LNCaP clone FGC (cell line): ENCODE measurements around the gene LRFN2.

Experiments used
- DNase-seq: peaks from one replicate; pipeline ENCODE4 v3.0.0-alpha.2; 2011; ENCODE audit warnings: low read depth
- H3K4me3 ChIP-seq: 2 replicates; pipeline ENCODE4 v1.5.1; 2011; ENCODE audit warnings: mild to moderate bottlenecking, low read depth, low read length, control low read depth
- TF ChIP-seq, protein P1 (sequence below): IDR thresholded peaks from 2 replicates; pipeline ENCODE4 v1.5.1; 2012; ENCODE audit warnings: mild to moderate bottlenecking; ENCODE audit not compliant: control insufficient read depth, insufficient read depth; ENCODE audit errors: extremely low read depth

Gene LRFN2

DNA sequence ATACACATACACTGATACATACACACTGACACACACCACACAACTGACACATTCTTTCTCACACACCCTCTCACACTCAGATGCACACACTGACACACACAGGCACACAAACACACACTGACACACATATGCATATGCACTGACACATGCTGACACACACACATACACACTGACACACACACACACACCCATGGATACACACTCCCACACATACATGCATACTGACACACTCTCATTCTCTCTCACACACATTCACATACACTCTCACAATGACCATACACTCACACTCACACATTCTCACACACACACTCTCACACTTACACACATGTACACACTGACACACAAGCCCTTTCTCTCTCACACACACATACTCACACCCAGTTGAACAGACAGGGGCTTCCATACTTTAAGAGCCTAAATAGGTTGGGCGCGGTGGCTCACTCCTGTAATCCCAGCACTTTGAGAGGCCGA, 236.4 kb downstream of the LRFN2 start:
- TF ChIP-seq, protein P1, sequence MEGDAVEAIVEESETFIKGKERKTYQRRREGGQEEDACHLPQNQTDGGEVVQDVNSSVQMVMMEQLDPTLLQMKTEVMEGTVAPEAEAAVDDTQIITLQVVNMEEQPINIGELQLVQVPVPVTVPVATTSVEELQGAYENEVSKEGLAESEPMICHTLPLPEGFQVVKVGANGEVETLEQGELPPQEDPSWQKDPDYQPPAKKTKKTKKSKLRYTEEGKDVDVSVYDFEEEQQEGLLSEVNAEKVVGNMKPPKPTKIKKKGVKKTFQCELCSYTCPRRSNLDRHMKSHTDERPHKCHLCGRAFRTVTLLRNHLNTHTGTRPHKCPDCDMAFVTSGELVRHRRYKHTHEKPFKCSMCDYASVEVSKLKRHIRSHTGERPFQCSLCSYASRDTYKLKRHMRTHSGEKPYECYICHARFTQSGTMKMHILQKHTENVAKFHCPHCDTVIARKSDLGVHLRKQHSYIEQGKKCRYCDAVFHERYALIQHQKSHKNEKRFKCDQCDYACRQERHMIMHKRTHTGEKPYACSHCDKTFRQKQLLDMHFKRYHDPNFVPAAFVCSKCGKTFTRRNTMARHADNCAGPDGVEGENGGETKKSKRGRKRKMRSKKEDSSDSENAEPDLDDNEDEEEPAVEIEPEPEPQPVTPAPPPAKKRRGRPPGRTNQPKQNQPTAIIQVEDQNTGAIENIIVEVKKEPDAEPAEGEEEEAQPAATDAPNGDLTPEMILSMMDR: no peak

DNA sequence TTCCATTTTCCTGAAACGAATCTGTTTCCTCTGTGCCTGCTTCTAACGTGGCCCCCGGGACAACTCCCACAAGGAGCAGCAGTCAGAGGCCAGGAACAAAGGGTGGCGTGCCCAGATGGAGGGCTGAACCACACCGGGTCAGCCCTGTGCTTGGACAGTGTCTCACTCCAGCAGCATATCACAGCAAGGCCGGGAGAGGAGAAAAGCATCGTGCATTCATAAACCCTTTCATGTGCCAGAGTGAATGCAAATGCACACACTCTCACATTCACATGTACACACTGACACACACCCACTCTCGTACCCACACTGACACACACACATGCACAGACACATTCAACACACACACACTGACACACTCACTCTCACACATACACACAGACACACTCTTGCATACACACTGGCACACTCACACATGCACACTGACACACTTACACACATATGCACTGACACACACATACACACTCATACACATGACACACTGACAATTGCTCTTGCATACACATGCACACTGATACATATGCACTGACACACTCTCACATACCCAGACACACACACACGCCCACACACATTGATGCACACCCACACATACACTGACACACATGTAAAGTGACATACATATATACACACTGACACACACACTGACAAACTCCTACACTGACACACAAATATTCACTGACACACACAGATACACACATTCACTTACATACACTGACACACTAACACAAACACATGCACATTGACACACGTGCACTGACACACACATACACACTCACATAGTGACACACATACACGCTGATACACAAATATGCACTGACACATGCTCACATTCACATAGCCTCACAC, 237.0 kb downstream of the LRFN2 start:
- H3K4me3 ChIP-seq: no peak overlapping the region
- TF ChIP-seq, protein P1: no peak
- DNase-seq: no peak

More for the DNA sequence above, 236.4 kb downstream of the LRFN2 start:
- no peak overlapping the region for H3K4me3 ChIP-seq
- no peak for DNase-seq

DNA sequence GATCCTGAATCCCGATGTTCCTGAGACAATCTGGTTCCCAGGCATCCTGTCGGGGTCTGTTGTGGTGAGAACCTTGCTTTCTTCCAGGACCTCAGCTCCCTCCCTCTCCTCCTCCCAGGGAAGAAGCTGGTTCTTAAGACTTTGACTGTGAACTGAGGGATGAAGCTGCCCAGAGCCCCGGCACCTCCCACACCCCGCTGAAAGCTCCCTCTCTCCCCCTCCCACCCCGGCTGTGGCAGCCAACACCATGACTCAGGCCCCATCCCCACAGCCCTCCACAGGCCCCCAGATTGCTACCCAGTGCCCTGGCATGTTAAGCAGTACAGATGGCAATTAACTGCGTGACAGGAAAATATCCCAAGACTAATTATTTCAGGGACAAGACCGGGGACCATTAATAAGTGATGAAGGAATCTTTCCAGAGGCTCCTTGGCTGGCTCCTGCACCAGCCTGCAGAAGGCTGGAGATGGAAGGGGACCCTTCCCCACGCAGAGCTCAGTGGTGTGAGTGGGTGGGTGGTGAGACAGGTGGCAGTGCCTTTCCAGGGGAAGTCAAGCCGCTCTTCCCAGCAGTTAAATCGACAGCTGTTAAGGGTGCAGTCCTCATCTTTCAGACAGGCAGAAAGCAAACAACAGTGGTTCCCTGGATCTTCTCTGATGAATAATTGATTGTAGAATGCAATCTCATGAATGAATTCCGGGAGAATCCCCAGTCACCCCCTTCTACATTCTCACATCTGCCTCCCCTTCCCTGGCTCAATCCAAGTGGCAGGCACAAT, 237.9 kb downstream of the LRFN2 start:
- no peak for DNase-seq
- TF ChIP-seq, protein P1: no peak
- H3K4me3 ChIP-seq: no peak overlapping the region

DNA sequence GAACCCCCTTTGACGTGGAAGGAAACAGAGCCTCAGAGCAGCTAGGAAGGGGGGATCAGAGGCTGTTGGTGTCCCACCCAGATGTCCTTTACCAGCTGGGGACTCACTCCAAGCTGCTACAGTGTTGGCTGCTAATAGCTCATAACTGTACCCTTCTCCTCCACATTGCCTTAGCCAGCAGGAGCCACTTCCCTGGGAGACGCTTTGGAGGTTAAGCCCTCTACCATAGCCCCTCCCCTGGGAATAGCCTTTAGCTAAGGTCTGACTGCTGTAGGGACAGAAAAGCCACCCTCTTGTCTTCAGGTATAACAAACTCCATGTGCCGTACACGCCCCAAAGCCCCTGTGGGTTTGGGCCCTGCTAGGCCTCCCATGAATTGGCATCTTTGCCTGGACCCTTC, 238.6 kb downstream of the LRFN2 start:
- no peak overlapping the region for H3K4me3 ChIP-seq
- TF ChIP-seq, protein P1: no peak
- DNase-seq: no peak

DNA sequence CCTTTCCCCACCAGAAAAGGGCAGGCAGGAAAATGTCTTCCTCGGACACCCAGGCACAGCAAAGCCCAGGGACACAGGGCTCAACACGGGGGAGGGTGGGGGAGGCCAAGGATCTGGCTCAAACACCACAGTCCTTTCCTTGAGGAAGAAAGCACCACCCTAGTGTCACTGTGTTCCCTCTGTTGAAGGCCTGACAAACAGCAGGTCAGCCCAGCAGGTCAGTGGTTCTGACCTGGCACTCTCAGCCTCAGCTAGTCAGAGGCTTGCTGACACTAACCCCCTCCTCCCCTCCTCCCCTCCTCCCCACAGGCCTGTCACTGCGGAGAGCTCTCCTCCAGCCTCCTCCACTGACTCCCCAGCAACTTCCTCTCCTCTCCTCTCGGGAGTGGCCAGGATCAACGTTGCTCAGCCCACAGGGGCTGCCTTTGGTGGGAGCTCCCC, 239.6 kb downstream of the LRFN2 start:
- DNase-seq: no peak

DNA sequence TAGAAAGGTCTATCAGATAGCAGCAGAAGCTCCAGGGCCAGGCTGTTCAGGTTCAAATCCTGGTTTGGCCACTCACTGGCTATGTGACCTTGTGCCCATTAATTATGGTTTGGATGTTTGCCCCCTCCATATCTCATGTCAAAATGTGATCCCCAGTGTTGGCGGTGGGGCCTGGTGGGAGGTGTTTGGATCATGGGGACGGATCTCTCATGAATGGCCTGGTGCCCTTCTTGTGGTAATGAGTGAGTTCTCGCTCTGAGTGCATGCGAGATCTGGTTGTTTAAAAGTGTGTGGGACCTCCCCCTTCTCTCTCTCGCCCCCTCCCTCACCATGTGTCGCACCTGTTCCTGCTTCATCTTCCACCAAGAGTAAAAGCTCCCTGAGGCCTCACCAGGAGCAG, 240.9 kb downstream of the LRFN2 start:
- no peak overlapping the region for H3K4me3 ChIP-seq
- TF ChIP-seq, protein P1: no peak
- DNase-seq: no peak

More for the DNA sequence above, 239.6 kb downstream of the LRFN2 start:
- TF ChIP-seq, protein P1: no peak
- H3K4me3 ChIP-seq: no peak overlapping the region
